ENCODE measurements around the gene GLIPR1L2. TPM values are rescaled to one million over a fixed set of nuclear protein-coding genes. Genes with fewer than 3 reads are reported as not detected.

The GLIPR1L2 gene
- total RNA-seq, 2 donors from 2014 or later, result 0.58 TPM; not detected in 1

- TF ChIP-seq CTCF (conservative IDR thresholded peaks at IDR 0.05), result no peak
Observed at GRCh38 chr12:75360920-75361319, 30.0 kb upstream of the GLIPR1L2 start.

DNA sequence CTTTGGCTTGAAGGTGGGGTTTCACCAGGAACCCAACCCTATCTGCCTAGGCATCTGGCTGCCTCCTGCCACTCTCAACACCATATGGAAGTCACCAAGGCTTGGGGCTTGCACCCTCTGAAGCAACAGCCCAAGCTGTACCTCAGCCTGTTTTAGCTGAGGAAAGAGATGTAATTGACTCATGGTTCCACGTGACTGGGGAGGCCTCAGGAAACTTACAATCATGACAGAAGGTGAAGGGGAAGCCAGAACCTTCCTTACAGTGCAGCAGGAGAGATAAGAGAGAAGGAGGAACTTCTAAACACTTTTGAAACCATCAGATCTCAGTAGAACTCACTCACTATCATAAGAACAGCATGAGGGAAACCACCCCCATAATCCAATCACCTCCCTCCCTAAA is 29.5 kb upstream of the GLIPR1L2 start:
- H3K9me3 Mint-ChIP-seq, result peaks cover 6% of the 10 kb centered on the region
- no peak overlapping the region for H3K4me3 ChIP-seq (ENCODE audit: low read length)
- no peak overlapping the region for H3K27ac Mint-ChIP-seq
- no peaks in the 10 kb centered on the region for H3K4me1 ChIP-seq (ENCODE audit: control insufficient read depth, insufficient read depth, low read length)
- no peaks in the 10 kb centered on the region for H3K36me3 Mint-ChIP-seq (ENCODE audit: low read depth)
- DNase-seq, result no peak
- H3K4me1 Mint-ChIP-seq, result peaks cover 4% of the 10 kb centered on the region
- H3K9ac ChIP-seq (ENCODE audit: extremely low read depth, low read length, poor library complexity, severe bottlenecking), result no peak overlapping the region
- no peaks in the 10 kb centered on the region for H3K9me3 ChIP-seq (ENCODE audit: control insufficient read depth, low read length)
- H3K27ac ChIP-seq (ENCODE audit: low read depth, low read length), result no peak overlapping the region
- no peak for TF ChIP-seq CTCF (conservative IDR thresholded peaks at IDR 0.05)
- H3K27me3 ChIP-seq (ENCODE audit: control insufficient read depth, insufficient read depth, low read length, poor library complexity, severe bottlenecking), result no peaks in the 10 kb centered on the region
- H3K4me3 Mint-ChIP-seq, result no peak overlapping the region
- H3K27me3 Mint-ChIP-seq (ENCODE audit: insufficient read depth), result no peaks in the 10 kb centered on the region
- 89 to 100% methylated on average over 1 of the region's 1 CpG for WGBS, 2 experiments (ENCODE audit: insufficient coverage in 1 of 2, insufficient read length in 1 of 2)
- H3K36me3 ChIP-seq (ENCODE audit: control insufficient read depth, insufficient read depth, low read length), result no peaks in the 10 kb centered on the region

More at GRCh38 chr12:75360920-75361319, 30.0 kb upstream of the GLIPR1L2 start:
- Mint-ChIP-seq H3K9me3 (peaks cover 6% of the 10 kb centered on the region), H3K27me3 (ENCODE audit: insufficient read depth) (no peaks in the 10 kb centered on the region), H3K36me3 (ENCODE audit: low read depth) (no peaks in the 10 kb centered on the region), H3K4me3 (no peak overlapping the region), H3K27ac (no peak overlapping the region), H3K4me1 (no peaks in the 10 kb centered on the region)
- Histone ChIP-seq H3K27ac (ENCODE audit: low read depth, low read length) (no peak overlapping the region), H3K9ac (ENCODE audit: extremely low read depth, low read length, poor library complexity, severe bottlenecking) (no peak overlapping the region), H3K36me3 (ENCODE audit: control insufficient read depth, insufficient read depth, low read length) (no peaks in the 10 kb centered on the region), H3K27me3 (ENCODE audit: control insufficient read depth, insufficient read depth, low read length, poor library complexity, severe bottlenecking) (no peaks in the 10 kb centered on the region), H3K4me3 (ENCODE audit: low read length) (no peak overlapping the region), H3K9me3 (ENCODE audit: control insufficient read depth, low read length) (no peaks in the 10 kb centered on the region), H3K4me1 (ENCODE audit: control insufficient read depth, insufficient read depth, low read length) (no peaks in the 10 kb centered on the region)
- no peak for DNase-seq

- peaks cover 10% of the 10 kb centered on the region for H3K4me1 Mint-ChIP-seq
- H3K27ac Mint-ChIP-seq, result no peak overlapping the region
- no peaks in the 10 kb centered on the region for H3K36me3 Mint-ChIP-seq (ENCODE audit: low read depth)
- H3K27me3 Mint-ChIP-seq (ENCODE audit: insufficient read depth), result no peaks in the 10 kb centered on the region
- no peak overlapping the region for H3K4me3 Mint-ChIP-seq
- Histone ChIP-seq H3K4me1 (ENCODE audit: control insufficient read depth, insufficient read depth, low read length) (no peaks in the 10 kb centered on the region), H3K9me3 (ENCODE audit: control insufficient read depth, low read length) (no peaks in the 10 kb centered on the region), H3K27me3 (ENCODE audit: control insufficient read depth, insufficient read depth, low read length, poor library complexity, severe bottlenecking) (no peaks in the 10 kb centered on the region), H3K36me3 (ENCODE audit: control insufficient read depth, insufficient read depth, low read length) (no peaks in the 10 kb centered on the region), H3K27ac (ENCODE audit: low read depth, low read length) (no peak overlapping the region), H3K4me3 (ENCODE audit: low read length) (no peak overlapping the region), H3K9ac (ENCODE audit: extremely low read depth, low read length, poor library complexity, severe bottlenecking) (no peak overlapping the region)
- H3K9me3 Mint-ChIP-seq, result peaks cover 6% of the 10 kb centered on the region
- no peak for DNase-seq
- TF ChIP-seq CTCF (conservative IDR thresholded peaks at IDR 0.05), result no peak
Observed at GRCh38 chr12:75364919-75365318, 26.0 kb upstream of the GLIPR1L2 start.
